Measurements from ENCODE around the gene CYP19A1. TPM values are rescaled to one million over a fixed set of nuclear protein-coding genes. Genes with fewer than 3 reads are reported as not detected.

The CYP19A1 gene
- total RNA-seq, 4 donors from 2014 or later, result not detected

DNA sequence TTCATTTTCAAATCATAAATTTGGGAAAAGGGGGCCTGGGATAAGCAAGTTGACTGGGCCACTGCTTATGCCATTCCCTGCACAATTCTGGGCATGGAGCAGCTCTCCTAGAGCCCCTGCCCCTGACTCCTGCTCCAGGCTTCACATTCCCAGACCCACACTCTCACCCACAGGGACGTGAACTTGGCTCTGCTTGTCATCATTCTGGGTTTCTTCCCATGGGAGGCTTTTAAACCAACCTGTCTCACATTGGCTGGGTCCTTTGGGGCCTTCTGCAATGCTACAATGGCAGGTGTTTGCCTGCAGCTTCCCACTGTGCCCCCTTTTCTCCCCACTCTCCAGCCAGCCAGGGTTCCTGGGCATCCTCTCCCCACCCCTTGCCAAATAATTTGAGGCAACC, 49.1 kb downstream of the CYP19A1 start:
- TF ChIP-seq, protein P1, sequence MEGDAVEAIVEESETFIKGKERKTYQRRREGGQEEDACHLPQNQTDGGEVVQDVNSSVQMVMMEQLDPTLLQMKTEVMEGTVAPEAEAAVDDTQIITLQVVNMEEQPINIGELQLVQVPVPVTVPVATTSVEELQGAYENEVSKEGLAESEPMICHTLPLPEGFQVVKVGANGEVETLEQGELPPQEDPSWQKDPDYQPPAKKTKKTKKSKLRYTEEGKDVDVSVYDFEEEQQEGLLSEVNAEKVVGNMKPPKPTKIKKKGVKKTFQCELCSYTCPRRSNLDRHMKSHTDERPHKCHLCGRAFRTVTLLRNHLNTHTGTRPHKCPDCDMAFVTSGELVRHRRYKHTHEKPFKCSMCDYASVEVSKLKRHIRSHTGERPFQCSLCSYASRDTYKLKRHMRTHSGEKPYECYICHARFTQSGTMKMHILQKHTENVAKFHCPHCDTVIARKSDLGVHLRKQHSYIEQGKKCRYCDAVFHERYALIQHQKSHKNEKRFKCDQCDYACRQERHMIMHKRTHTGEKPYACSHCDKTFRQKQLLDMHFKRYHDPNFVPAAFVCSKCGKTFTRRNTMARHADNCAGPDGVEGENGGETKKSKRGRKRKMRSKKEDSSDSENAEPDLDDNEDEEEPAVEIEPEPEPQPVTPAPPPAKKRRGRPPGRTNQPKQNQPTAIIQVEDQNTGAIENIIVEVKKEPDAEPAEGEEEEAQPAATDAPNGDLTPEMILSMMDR (IDR thresholded peaks at IDR 0.05), result no peak
- no peak for TF ChIP-seq POLR2A (IDR thresholded peaks at IDR 0.05)
- H3K36me3 ChIP-seq, result no peaks in the 10 kb centered on the region
- intact Hi-C loops (cut with DNase I; ENCODE audit: low total_unique reads), result no loop called here

DNA sequence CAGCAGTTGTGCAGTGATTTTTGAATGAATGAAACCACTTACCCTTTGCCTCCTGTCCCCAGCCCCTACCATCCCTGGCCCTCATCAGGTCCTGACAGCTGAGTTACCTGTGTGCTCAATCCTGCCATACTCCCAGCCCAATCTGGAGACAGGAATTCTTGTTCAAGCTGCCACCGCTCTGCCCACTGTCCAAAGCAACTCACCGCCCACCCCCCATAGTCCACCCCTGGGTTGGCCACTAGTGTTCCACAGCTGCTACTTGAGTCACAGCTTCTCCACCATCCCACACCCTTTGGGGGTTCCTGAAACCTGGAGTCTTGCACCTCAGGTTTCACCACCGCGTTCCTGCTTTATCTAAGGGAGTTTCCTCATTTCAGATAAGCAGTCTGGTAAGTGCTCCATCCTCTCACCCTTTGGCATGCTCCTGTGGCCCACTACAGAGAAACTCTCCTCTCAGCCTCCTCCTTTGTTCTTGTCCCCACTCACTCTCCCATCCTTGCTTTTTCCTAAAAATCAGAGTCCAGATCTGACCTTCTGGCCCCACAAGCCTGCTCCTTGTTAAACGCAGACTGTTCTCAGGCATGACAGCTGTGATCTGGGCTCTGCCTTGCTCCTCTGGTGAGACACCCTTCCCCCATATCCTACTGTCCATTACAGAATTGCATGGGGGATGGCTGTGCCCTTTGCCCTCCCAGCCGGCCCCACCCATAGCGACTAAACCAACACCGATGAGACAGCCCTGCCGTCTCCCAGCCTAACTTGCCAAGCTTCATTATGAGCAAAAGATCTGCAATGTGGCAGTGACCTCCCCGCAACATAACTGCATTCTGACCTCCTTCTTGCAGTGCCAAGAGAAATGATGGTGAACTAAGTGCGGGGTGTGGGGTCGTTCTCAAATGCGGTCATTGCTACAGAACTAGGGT, 50.0 kb downstream of the CYP19A1 start:
- H3K27me3 ChIP-seq, result no peaks in the 10 kb centered on the region
- intact Hi-C loops (cut with DNase I; ENCODE audit: low total_unique reads), result no loop called here
- H3K9me3 ChIP-seq, result no peaks in the 10 kb centered on the region
- no peaks in the 10 kb centered on the region for H3K4me1 ChIP-seq
- no peak overlapping the region for H3K4me3 ChIP-seq
- no peak overlapping the region for H3K27ac ChIP-seq
- no peaks in the 10 kb centered on the region for H3K36me3 ChIP-seq
- DNase-seq, result no peak
- TF ChIP-seq, protein P1 (IDR thresholded peaks at IDR 0.05), result no peak
- no peak for TF ChIP-seq POLR2A (IDR thresholded peaks at IDR 0.05)

More for the DNA sequence above, 49.1 kb downstream of the CYP19A1 start:
- Histone ChIP-seq H3K27ac (no peak overlapping the region), H3K27me3 (no peaks in the 10 kb centered on the region), H3K4me1 (no peaks in the 10 kb centered on the region), H3K9me3 (no peaks in the 10 kb centered on the region), H3K4me3 (no peak overlapping the region)
- DNase-seq, result no peak

DNA sequence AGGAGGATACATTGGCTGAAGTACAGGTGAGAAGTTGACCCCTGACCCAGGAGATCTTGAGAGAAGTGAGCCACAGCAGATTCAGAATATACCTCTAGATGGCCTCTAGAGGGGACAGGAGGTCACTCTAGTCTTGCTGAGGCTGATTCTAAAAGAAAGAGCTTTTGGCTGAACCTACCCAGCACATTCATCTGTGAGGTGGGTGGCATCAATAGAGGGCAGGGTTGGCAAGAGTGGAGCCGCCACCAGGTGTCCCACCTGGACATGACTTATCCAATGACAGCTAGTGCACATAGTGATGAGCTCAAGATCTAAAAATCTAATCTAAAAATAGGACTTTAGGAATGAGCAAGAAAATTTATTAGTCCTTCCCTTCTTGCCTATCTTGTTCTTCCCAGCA, 51.6 kb downstream of the CYP19A1 start:
- H3K27ac ChIP-seq, result no peak overlapping the region
- no peaks in the 10 kb centered on the region for H3K36me3 ChIP-seq
- intact Hi-C loops (cut with DNase I; ENCODE audit: low total_unique reads), result no loop called here
- DNase-seq, result no peak
- H3K4me1 ChIP-seq, result no peaks in the 10 kb centered on the region
- H3K27me3 ChIP-seq, result no peaks in the 10 kb centered on the region
- no peaks in the 10 kb centered on the region for H3K9me3 ChIP-seq
- TF ChIP-seq, protein P1 (IDR thresholded peaks at IDR 0.05), result no peak
- no peak for TF ChIP-seq POLR2A (IDR thresholded peaks at IDR 0.05)
- no peak overlapping the region for H3K4me3 ChIP-seq

DNA sequence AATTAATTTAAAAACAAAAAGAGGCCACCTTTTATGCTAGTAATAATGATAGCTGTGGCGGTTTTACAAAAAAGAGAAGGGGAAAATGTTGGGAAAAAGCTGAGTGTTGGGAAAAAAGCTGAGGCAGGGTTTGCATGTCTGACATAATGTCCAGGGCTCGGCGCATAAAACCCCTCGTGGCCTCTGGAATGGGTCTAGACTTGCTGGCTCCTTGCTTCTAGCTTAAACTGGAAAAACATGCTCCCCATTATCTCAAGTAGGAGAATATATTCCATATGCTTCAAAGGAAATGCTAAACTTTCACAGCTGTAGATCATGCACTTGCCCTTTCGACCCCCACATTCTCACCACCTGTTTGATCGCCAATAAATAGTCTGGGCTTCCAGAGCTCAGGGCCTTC, 53.0 kb downstream of the CYP19A1 start:
- no peak overlapping the region for H3K4me3 ChIP-seq
- no peak overlapping the region for H3K27ac ChIP-seq
- H3K4me1 ChIP-seq, result no peaks in the 10 kb centered on the region
- no peak for TF ChIP-seq POLR2A (IDR thresholded peaks at IDR 0.05)
- TF ChIP-seq, protein P1 (IDR thresholded peaks at IDR 0.05), result no peak
- no peaks in the 10 kb centered on the region for H3K9me3 ChIP-seq
- H3K27me3 ChIP-seq, result no peaks in the 10 kb centered on the region
- no peak for DNase-seq
- intact Hi-C loops (cut with DNase I; ENCODE audit: low total_unique reads), result no loop called here
- H3K36me3 ChIP-seq, result no peaks in the 10 kb centered on the region

DNA sequence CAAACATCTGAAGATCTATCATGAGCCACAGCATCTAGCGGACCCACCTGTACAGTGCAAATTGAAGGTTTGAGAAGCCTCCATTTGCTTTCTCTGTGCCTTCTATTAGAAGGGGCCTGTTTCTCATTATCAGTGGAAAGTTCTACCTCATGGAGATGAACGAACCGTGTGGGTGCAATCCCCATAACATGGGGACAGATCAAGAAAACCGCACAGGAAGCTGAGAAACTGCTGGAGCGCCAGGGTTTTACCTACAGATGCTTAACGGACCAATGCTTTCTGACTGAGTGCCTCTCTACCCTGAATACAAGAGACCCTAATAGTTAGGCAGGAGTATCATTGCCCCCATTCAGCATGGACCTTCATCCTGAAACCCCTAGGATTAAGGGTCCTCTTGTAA, 53.5 kb downstream of the CYP19A1 start:
- Histone ChIP-seq H3K27me3 (no peaks in the 10 kb centered on the region), H3K4me3 (no peak overlapping the region), H3K4me1 (no peaks in the 10 kb centered on the region), H3K36me3 (no peaks in the 10 kb centered on the region), H3K9me3 (no peaks in the 10 kb centered on the region), H3K27ac (no peak overlapping the region)
- no peak for TF ChIP-seq POLR2A (IDR thresholded peaks at IDR 0.05)
- TF ChIP-seq, protein P1 (IDR thresholded peaks at IDR 0.05), result no peak
- no peak for DNase-seq
- intact Hi-C loops (cut with DNase I; ENCODE audit: low total_unique reads), result no loop called here
